WERI-Rb-1 (cell line): Measurements from ENCODE around the gene SH3D19.

ENCODE experiments used
- DNase-seq: peaks from one replicate; pipeline ENCODE4 v3.0.0-alpha.2; 2020
- H3K27ac ChIP-seq: fragments of 250-450 bp; sonication (Bioruptor Pico); 2 replicates; pipeline ENCODE4 v1.5.1; 2020; ENCODE audit warnings: mild to moderate bottlenecking, moderate library complexity
- H3K27me3 ChIP-seq: fragments of 250-450 bp; sonication (Bioruptor Pico); 2 replicates; pipeline ENCODE4 v1.5.1; 2021; ENCODE audit warnings: mild to moderate bottlenecking, low read depth, moderate library complexity; ENCODE audit not compliant: insufficient read depth, severe bottlenecking
- H3K36me3 ChIP-seq: fragments of 250-450 bp; sonication (Bioruptor Pico); 2 replicates; pipeline ENCODE4 v1.5.1; 2020; ENCODE audit warnings: mild to moderate bottlenecking, moderate library complexity
- H3K4me3 ChIP-seq: 2 replicates; pipeline ENCODE4 v1.5.1; 2011; ENCODE audit warnings: low read depth, mild to moderate bottlenecking, control low read depth, low read length
- H3K9me3 ChIP-seq: fragments of 250-450 bp; sonication (Bioruptor Pico); 2 replicates; pipeline ENCODE4 v1.5.1; 2021; ENCODE audit warnings: mild to moderate bottlenecking, moderate library complexity; ENCODE audit not compliant: severe bottlenecking
- TF ChIP-seq, protein P1 (sequence below): IDR thresholded peaks from 2 replicates; pipeline ENCODE4 v1.5.1; 2011; ENCODE audit warnings: low read depth, mild to moderate bottlenecking, control low read depth, inconsistent platforms, low read length

The SH3D19 gene

DNA sequence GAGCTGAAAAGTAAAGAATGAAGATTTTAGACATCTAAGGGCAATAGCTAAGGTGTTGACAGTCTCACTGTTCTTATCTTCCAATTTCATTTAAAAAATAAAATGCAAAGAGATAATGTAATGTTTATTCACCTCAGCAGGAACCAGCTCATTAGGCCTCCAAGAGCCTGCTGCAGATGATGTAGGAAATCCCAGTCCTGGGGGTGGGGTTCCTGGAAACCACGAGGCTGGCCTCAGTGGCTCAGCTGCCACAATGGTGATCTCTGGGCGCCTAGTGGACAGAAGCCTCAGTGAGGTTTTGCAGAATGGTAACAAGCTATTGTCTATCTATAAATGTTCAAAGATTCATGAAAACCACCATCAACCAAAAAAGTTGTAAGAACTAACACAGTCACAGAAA lies 148.7 kb downstream of the SH3D19 start:
- Histone ChIP-seq H3K27ac (no peak overlapping the region), H3K36me3 (peaks cover 44% of the 10 kb centered on the region), H3K9me3 (no peaks in the 10 kb centered on the region), H3K4me3 (no peak overlapping the region), H3K27me3 (no peaks in the 10 kb centered on the region)
- TF ChIP-seq, protein P1, sequence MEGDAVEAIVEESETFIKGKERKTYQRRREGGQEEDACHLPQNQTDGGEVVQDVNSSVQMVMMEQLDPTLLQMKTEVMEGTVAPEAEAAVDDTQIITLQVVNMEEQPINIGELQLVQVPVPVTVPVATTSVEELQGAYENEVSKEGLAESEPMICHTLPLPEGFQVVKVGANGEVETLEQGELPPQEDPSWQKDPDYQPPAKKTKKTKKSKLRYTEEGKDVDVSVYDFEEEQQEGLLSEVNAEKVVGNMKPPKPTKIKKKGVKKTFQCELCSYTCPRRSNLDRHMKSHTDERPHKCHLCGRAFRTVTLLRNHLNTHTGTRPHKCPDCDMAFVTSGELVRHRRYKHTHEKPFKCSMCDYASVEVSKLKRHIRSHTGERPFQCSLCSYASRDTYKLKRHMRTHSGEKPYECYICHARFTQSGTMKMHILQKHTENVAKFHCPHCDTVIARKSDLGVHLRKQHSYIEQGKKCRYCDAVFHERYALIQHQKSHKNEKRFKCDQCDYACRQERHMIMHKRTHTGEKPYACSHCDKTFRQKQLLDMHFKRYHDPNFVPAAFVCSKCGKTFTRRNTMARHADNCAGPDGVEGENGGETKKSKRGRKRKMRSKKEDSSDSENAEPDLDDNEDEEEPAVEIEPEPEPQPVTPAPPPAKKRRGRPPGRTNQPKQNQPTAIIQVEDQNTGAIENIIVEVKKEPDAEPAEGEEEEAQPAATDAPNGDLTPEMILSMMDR = no peak
- no peak for DNase-seq

DNA sequence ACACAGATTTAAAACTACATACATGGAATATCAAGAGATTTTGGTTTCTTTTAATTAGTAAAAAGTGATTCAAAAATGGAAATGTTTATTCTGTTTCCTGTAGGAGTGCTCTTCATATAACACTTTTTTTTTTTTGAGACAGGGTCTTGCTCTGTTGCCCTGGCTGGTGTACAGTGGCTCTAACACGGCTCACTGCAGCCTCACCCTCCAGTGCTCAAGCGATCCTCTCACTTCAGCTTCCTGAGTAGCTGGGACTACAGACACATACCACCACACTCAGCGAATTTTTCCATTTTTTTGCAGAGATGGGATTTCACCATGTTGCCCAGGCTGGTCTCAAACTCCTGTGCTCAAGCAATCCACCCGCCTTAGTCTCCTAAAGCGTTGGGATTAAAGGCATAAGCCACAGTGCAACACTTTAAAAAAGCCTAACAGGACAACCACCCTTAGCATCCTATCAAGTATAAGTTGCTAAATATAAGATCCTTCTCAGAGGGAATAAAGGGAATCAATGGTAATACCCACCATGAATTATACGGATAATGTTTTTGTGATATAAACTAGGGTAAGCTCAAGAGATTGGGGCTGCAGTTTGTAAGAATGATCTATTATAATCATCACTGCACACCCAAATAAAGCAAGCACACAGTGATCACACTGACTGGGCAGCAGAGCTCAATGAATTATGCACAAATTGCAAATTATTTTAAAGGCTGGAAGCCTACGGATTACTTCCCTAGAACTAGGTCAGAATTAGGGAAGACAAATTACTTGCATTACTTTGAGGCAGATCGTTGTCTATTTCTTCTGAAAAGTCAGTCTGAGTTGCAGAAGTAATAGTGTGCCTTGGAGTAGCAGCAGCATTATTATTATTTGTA lies 149.4 kb downstream of the SH3D19 start:
- DNase-seq = no peak
- Histone ChIP-seq H3K27me3 (no peaks in the 10 kb centered on the region), H3K27ac (no peak overlapping the region), H3K36me3 (peaks cover 47% of the 10 kb centered on the region), H3K4me3 (no peak overlapping the region), H3K9me3 (no peaks in the 10 kb centered on the region)
- TF ChIP-seq, protein P1 = no peak

DNA sequence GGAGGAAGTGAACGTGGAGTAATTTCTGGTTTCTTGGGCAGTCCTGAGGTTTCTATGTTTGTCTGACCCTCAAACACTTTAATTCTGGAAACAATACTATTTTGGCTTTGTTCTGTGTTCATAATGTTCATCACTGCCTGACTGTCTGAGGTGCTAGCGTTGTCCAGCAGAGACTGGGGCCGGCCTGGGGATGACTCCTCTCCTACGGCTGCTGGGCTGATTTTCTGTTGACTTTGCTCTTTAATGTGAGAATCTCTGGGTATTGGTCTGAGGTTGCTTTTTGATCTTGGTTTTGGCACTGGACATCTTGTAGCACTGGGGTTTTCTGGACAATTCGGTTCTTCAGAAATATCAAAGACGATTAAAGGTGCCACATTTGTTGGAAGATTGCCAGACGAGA lies 150.2 kb downstream of the SH3D19 start:
- H3K4me3 ChIP-seq = no peak overlapping the region
- TF ChIP-seq, protein P1 = no peak
- H3K27me3 ChIP-seq = no peaks in the 10 kb centered on the region
- no peak for DNase-seq
- peaks cover 47% of the 10 kb centered on the region for H3K36me3 ChIP-seq
- H3K27ac ChIP-seq = no peak overlapping the region
- no peaks in the 10 kb centered on the region for H3K9me3 ChIP-seq

DNA sequence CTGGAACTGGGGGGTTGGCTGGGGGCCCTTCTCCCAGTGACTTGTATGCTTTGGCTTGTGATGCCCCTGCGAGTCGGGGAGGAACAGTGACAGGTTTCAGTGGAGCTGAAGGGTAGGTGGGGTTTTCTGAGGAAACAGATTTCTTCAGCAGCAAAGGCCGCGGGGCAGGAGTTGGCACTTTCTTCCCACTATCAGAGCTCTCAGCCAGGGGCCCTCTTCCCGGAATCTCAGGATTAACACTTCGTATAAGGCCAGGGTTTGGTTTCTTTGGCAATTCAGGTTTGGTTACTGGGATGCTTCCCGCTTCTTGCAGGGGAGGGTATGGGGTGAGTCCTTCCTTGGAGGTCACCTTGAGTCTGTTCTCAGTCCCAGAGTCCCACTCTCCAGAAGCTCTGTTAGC lies 150.6 kb downstream of the SH3D19 start:
- H3K4me3 ChIP-seq = no peak overlapping the region
- no peak for DNase-seq
- H3K9me3 ChIP-seq = no peaks in the 10 kb centered on the region
- no peak overlapping the region for H3K27ac ChIP-seq
- no peaks in the 10 kb centered on the region for H3K27me3 ChIP-seq
- peaks cover 47% of the 10 kb centered on the region for H3K36me3 ChIP-seq
- TF ChIP-seq, protein P1 = no peak

DNA sequence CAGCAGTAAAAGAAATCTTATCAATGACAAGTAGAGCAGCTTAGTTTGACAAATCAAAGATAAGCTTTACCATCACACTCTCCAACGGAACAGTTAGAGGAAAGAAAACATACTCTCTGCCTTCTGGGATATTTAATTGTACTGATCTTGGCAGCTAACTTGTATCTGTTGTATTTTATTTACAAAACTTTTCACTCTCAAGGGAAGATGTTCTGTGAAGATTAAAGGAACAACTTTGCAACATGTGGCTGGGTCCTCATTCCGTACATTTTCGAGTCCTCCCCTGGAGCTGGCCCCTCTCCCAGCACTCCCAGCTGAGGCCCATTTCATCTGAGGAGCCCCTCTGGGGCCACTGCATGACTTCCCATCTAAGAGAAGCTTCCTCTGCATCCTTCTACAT lies 151.5 kb downstream of the SH3D19 start:
- Histone ChIP-seq H3K9me3 (no peaks in the 10 kb centered on the region), H3K27ac (no peak overlapping the region), H3K27me3 (no peaks in the 10 kb centered on the region), H3K36me3 (peaks cover 45% of the 10 kb centered on the region), H3K4me3 (no peak overlapping the region)
- DNase-seq = no peak
- TF ChIP-seq, protein P1 = no peak
